ENCODE results near the gene DYRK1A. TPM values are rescaled to one million over a fixed set of nuclear protein-coding genes. Genes with fewer than 3 reads are reported as not detected.

Gene DYRK1A
- total RNA-seq, 1 experiment from 2014 or later: 28.2 TPM

DNA sequence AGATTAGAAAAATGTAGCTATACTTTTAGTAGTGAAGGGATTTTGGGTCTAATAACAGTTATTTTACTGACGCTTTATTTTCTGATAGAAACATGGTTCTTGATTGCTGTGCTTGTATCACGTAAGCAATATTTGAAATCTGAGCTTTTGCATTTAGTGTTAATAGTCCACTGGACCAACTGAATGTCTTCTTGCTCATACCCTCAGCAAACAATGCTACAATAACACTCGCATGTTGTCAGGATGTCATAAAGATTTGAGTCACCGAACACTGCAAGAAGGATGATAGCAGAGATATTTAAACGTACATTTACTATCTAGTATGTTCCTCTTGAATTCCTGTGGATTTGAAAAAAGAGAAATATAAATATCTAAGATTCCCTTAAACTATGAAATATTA lies 7.5 kb downstream of the DYRK1A start:
- Histone ChIP-seq H3K27me3 (no peaks in the 10 kb centered on the region), H3K9me3 (no peaks in the 10 kb centered on the region), H3K4me3 (no peak overlapping the region), H3K36me3 (no peaks in the 10 kb centered on the region)
- DNase-seq: no peak

DNA sequence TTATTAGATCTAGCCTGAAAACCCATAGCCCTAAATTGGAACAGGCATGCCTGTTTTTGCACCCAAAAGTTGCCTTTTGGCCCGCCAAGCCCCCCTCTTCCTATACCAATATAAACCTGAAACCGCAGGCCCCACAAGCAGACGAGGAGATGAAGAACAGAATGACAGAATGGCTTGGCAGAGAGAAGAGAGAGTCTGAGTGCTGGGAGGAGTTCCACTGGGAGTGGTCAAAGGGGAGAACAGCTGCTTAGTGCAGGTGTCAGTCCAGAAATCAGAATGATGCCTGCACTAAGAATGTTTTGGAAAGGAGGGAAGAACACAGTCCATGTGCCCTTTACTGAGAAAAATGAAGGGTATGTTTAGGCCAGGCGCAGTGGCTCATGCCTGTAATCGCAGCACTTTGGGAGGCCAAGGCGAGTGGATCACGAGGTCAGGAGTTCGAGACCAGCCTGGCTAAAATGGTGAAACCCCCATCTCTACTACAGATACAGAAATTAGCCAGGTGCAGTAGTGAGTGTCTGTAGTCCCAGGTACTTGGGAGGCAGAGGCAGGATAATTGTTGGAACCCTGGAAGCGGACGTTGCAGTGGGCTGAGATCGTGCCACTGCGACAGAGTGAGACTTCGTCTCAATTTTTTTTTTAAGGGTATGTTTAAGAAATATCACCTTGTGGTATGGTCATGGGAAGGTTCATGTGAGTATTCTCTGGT lies 9.4 kb downstream of the DYRK1A start:
- no peak for DNase-seq
- Histone ChIP-seq H3K36me3 (no peaks in the 10 kb centered on the region), H3K4me3 (no peak overlapping the region), H3K27me3 (no peaks in the 10 kb centered on the region), H3K9me3 (no peaks in the 10 kb centered on the region)

DNA sequence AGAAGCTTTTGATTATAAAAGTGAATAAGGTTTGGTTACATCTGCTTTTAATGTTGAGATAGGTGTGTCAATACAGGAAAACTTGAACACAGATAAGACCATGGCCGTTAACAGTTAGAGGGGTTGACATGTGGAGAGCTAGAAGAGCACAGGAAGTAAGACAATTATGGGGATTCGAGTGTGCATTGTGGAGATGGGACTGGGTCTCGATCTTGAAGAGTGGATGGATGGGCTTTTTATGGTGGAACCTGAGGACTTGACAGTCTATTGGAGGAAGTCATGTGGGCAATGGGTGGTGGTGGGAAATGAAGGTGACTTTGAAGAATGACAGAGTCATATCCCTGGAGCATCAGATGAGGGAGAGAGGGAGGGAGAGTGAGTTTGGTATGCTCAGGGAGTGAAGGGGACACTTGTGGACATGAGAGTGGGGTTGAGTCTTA lies 12.1 kb downstream of the DYRK1A start:
- Histone ChIP-seq H3K4me3 (no peak overlapping the region), H3K27me3 (no peaks in the 10 kb centered on the region)
- DNase-seq: no peak

DNA sequence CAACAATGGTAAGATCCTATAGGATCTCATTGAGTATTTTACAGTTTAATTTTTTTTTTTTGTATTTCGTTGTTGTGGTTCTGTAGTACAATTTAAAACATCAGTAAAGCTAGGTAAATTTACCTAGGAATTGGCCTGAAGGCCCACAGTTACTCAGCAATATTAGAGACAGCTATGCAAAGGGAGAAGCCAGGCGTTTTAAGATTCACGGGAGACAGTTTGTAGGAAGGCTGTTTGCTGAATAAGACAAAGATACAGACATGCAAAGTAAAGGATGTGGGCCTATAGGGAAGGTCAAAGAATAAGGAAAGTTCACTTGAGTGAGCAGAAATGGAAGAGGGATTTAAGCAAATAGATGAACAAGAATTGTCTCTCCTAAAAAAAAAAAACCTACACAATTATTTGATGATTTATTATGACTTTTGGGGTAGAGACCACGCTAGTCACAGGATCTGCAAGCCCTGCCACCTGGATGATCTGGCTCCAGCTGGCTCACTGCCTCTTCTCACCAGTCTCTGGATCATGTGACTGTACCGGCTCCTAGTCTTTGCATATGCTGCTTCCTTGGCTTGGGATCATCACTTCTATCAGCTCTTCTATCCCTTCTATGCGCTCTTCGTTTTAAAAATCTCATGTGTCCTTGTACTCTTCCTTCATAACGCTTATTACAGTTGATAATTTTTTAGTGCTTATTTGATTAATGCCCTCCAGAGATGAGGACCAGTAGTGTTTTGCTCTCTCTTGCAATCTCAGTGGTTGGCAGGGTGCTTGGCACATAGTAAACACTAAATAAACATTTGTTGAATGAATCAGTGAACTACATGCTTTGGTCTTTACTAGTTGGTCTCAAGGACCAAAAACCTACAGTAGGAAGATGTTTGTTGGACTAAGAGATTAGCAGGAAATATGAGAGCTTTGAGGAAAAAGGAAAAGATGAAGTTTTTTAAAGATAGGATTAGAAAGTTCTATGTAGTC lies 14.1 kb downstream of the DYRK1A start:
- no peak overlapping the region for H3K4me3 ChIP-seq
- peaks cover 5% of the 10 kb centered on the region; the same call in 1 of the 2 replicates for H3K36me3 ChIP-seq
- peak; percentile 35 for DNase-seq
- peaks cover 8% of the 10 kb centered on the region for H3K9me3 ChIP-seq
- no peaks in the 10 kb centered on the region for H3K27me3 ChIP-seq

More for the DNA sequence above, 12.1 kb downstream of the DYRK1A start:
- peaks cover 8% of the 10 kb centered on the region for H3K9me3 ChIP-seq
- H3K36me3 ChIP-seq: peaks cover 5% of the 10 kb centered on the region; the same call in 1 of the 2 replicates

DNA sequence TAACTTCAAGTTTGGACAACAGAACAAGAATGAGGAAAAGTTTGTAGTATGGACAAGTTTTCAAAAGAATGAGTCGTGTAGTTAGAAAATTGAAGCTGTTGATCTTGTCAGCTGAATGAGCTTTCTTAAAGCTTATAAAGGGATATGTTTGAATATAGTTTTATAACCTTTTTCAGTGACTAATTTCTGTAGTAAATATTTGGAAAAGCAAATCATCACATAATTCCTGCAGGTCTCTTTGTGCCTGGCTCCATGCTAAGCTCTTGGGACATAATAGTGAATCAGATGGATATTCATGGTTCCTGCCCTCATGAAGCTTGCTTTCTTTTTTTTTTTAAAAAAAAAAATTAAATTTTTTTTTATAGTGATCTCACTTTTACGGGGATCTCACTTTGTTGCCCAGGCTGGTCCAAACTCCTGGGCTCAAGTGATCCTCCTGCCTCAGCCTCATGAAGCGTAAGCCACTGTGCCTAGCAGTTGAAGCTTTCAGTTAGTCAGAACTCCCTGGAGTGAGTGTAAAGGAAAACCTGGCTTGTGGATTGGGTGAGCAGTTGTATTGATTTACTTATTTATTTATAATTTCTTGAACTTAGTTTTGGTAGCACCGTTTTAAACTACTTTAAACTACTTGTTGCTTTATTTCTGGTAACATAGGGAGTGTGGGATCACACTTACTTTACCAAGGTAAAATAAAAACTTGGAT lies 15.5 kb downstream of the DYRK1A start:
- Histone ChIP-seq H3K4me3 (no peak overlapping the region), H3K27me3 (no peaks in the 10 kb centered on the region), H3K9me3 (peaks cover 8% of the 10 kb centered on the region), H3K36me3 (peaks cover 5% of the 10 kb centered on the region; the same call in 1 of the 2 replicates)
- DNase-seq: no peak

DNA sequence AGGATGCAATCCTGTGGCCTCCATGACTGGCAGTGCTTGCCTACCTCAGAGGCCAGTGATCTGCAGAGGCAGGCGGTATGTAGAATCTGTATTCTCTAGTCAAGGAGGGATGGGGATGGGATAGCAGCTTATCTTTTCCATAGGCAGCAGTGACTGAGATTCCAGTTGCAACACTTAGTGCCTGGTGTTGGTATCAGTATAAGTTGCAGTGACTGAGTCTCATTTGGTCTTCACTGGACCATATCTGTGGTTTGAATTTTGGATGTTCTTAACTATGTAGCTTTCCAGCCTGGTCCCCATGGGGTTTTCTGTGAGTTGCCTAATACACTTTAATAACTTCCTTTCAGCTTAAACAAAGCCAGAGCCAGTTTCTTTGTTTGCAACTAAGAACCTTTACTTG lies 16.5 kb downstream of the DYRK1A start:
- no peaks in the 10 kb centered on the region for H3K27me3 ChIP-seq
- no peak overlapping the region for H3K4me3 ChIP-seq
- H3K36me3 ChIP-seq: peaks cover 5% of the 10 kb centered on the region; the same call in 1 of the 2 replicates
- peaks cover 8% of the 10 kb centered on the region for H3K9me3 ChIP-seq
- no peak for DNase-seq

DNA sequence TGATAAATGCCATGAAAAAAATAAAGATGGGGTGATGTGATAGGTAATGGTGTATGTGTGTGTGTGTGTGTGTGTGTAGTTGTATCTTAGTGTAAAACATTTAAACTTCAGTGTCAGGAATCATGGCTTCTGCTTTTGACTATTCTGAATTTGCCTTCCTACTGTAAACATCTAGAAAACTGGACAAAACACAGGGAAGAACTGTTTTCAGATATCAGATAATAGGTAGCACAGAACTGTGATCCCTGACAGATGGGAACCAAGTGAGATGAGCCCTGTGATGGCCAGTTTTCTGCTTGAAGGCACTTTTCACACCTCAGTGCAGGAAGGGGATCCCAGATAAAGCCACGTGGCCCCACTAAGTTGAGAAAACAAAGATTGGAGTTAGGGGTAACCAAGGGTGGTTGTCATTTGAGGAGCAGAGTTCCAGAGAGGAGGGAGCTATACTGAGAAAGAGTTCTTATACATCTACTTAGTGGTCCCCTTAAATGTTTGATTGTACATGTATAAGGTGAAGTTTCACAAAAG lies 17.3 kb downstream of the DYRK1A start:
- no peak overlapping the region for H3K4me3 ChIP-seq
- H3K27me3 ChIP-seq: no peaks in the 10 kb centered on the region
- no peak for DNase-seq
- H3K36me3 ChIP-seq: peaks cover 5% of the 10 kb centered on the region; the same call in 1 of the 2 replicates
- peaks cover 8% of the 10 kb centered on the region for H3K9me3 ChIP-seq

DNA sequence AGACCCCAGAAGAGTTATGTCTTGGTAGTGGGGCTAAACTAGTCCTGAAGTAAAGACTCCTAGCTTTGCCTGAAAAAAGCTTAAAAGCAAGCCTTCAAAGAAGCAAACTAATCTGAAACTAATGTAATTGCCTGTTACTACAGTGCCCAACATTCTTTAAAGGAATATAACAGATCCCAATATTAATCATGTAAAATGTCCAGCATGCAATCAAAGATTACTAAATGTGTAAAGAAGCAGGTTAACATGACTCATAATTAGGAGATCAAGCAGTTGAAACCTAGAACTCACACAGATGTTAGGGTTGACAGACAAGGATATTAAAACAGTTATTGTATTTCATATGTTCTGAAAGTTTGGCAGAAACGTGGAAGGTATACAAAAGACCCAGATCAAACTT lies 17.8 kb downstream of the DYRK1A start:
- Histone ChIP-seq H3K4me3 (no peak overlapping the region), H3K27me3 (no peaks in the 10 kb centered on the region), H3K9me3 (peaks cover 8% of the 10 kb centered on the region), H3K36me3 (peaks cover 5% of the 10 kb centered on the region; the same call in 1 of the 2 replicates)
- no peak for DNase-seq

DNA sequence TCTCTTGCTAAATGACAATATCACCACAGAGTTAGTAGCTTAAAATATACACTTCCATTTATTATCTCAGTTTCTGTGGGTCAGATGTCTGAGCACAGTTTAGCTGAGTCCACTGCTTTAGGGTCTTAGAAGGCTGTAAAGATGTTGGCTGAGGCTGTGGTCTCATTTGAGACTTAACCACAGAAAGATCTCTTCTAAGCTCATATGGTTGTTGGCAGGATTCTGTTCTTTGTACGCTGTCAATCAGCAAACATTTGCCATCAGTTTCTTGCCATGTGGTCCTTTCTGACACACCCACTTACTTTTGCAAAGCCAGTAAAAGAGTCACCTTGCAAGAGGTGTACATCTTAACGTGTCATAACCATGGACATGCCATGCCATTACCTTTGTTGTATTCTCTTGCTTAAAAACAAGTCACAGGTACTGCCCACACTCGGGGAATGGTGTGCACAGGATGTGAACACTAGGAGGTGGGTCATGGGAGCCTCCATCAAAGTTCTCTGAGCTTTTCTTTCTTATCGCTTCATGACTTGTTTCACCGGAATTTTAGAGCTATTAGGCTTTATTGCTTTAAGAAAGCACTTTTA lies 18.7 kb downstream of the DYRK1A start:
- Histone ChIP-seq H3K27me3 (no peaks in the 10 kb centered on the region), H3K36me3 (peaks cover 5% of the 10 kb centered on the region; the same call in 1 of the 2 replicates), H3K4me3 (no peak overlapping the region), H3K9me3 (peaks cover 8% of the 10 kb centered on the region)
- DNase-seq: no peak

DNA sequence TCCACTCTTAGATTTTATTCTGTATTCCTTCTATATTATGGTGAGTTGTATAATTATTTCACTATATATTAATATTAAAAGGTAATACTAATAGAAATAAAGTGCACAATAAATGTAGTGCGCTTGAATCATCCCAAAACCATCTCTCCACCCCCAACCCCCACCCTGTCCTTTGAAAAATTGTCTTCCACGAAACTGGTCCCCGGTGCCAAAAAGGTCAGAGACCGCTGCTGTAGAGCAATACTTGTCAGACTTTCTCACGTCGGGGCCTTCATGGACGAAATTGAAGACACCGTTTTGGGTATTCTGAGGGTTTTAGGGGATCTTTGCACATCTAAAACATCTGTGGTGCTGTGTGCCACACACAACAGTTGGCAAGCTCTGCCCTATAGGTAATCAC lies 19.6 kb downstream of the DYRK1A start:
- Histone ChIP-seq H3K36me3 (peaks cover 5% of the 10 kb centered on the region; the same call in 1 of the 2 replicates), H3K9me3 (peaks cover 8% of the 10 kb centered on the region), H3K4me3 (no peak overlapping the region), H3K27me3 (no peaks in the 10 kb centered on the region)
- DNase-seq: no peak

DNA sequence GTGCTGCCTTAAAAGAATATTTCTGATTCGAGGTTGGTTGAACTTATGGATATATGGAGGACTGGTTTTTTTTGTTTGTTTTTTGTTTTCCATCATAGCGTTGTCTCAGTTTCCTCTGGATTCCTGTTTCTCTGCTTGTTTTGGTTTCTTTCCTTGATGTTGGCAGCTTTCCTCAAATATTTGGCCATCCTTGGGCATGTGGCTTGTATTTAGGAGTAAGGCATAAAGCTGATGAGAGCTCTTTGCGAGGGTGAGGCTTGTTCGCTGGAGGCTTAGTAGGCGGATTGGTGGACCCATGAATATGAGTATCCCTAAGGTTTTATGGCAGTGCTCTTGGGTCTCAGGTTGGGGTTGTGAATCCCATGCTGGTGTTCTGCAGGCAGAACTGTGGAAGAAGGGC lies 22.9 kb downstream of the DYRK1A start:
- Histone ChIP-seq H3K36me3 (peaks cover 7% of the 10 kb centered on the region; the same call in 1 of the 2 replicates), H3K4me3 (no peak overlapping the region), H3K9me3 (0 out of 2 replicates have a peak, but pooled peaks cover 2% of the 10 kb centered on the region), H3K27me3 (no peaks in the 10 kb centered on the region)
- DNase-seq: no peak

DNA sequence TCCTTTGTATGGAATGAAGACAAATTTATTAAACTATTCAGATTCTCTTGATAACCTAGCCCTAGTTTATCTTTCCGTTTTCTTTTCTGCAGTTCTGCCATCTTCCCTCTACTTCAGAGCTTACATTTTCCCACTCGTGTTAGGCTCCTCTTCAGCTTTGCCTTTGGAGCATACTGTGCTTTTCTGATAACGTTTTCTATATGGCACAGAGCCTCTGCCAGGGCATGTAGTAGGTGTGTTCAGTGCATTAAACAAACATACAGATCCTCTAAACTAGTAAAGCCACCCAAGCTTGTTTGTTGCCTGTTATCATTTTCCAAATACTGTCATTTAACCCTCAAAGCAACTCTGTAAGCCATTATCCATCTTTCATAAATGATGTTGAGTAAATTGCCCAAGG lies 25.1 kb downstream of the DYRK1A start:
- no peak for DNase-seq
- H3K27me3 ChIP-seq: no peaks in the 10 kb centered on the region

DNA sequence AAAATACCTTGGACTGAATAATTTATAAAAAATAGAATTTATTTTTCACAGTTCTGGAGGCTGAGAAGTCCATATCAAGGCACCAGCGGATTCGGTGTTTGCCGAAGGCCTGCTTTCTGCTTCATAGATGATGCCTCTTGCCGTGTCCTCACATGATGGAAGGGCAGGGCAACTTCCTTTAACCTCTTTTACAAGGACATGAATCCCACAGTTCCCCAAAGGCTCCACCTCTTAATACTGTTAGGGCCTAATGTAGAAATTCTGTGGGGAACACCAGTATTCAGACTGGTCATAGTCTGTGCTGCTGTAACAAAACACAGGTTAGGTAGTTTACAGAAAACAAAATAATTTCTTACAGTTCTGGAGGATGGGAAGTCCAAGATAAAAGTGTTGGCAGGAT lies 25.9 kb downstream of the DYRK1A start:
- H3K9me3 ChIP-seq: 0 out of 2 replicates have a peak, but pooled peaks cover 2% of the 10 kb centered on the region
- H3K4me3 ChIP-seq: no peak overlapping the region
- H3K27me3 ChIP-seq: no peaks in the 10 kb centered on the region
- H3K36me3 ChIP-seq: peaks cover 11% of the 10 kb centered on the region
- DNase-seq: no peak

More for the DNA sequence above, 25.1 kb downstream of the DYRK1A start:
- H3K9me3 ChIP-seq: 0 out of 2 replicates have a peak, but pooled peaks cover 2% of the 10 kb centered on the region
- peaks cover 7% of the 10 kb centered on the region for H3K36me3 ChIP-seq
- no peak overlapping the region for H3K4me3 ChIP-seq

DNA sequence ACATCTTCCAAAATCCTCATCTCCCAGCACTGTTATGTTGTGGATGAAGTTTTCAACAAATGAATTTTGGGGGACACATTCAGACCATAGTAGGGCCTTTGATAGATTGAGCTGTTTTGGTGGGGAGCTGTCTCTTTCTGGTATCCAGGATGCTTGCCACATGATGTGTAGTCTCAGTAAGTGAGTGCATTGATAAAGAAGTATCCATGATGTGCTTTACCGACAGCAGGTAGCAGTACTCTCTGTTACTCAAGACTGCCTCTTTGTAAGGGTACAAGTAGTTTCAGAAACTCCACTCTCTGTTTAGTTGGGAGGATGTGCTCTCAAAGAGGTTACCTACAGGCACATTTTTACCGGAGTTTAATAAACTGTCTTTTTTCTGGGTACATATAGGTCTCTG lies 26.5 kb downstream of the DYRK1A start:
- Histone ChIP-seq H3K36me3 (peaks cover 11% of the 10 kb centered on the region), H3K27me3 (no peaks in the 10 kb centered on the region)
- no peak for DNase-seq

DNA sequence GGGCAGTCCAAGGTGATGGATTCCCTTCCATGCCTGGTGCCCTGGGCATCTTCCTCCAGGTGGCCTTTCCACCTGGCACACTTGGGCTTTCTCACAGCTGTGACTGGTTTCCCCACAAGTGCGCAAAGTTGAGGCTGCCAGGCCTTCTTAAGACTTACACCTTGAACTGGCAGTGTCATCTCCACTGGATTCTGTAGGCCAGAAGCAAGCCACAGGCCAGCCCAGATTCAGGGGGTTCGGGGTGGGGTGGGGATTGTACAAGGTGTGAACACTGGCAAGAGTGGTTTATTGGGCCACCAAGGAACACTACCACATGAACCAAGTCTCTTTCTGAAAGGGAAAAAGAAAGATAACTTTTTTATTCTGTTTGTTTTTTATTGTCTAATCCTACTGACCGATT lies 27.2 kb downstream of the DYRK1A start:
- peaks cover 14% of the 10 kb centered on the region for H3K36me3 ChIP-seq
- DNase-seq: no peak
- no peak overlapping the region for H3K4me3 ChIP-seq
- H3K9me3 ChIP-seq: 0 out of 2 replicates have a peak, but pooled peaks cover 2% of the 10 kb centered on the region
- H3K27me3 ChIP-seq: no peaks in the 10 kb centered on the region

More for the DNA sequence above, 26.5 kb downstream of the DYRK1A start:
- Histone ChIP-seq H3K9me3 (0 out of 2 replicates have a peak, but pooled peaks cover 2% of the 10 kb centered on the region), H3K4me3 (no peak overlapping the region)

DNA sequence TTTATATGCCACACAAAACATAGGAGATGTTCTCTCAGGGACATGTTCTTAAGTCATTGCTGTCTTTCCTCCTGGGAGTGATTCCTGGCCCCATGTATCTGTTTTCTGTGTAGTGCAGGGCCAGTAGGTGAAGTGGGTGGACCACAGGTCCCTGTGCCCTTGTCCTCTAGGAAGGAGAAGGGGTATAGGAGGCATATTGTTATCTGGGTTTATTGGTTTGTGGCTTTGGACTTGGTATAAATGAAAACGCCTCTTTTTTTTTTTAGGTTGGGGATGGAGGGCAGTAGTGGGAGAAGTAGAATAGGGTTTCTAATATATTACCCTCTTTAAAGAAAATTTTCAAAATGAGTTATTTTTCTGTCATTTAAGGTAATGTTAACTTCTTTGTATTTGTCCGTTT lies 29.4 kb downstream of the DYRK1A start:
- H3K4me3 ChIP-seq: no peak overlapping the region
- H3K27me3 ChIP-seq: no peaks in the 10 kb centered on the region
- H3K9me3 ChIP-seq: peaks cover 10% of the 10 kb centered on the region
- no peak for DNase-seq
- H3K36me3 ChIP-seq: peaks cover 14% of the 10 kb centered on the region

Data from MG63 (cell line).